Stimulated activated CD4-positive, alpha-beta T cell treated with anti-CD3 and anti-CD28 coated beads, Interleukin-1b, Interleukin-23, amount 100 ng/mL, for 24 hours (primary cell): ENCODE measurements around the gene AZGP1.
"Not testable (repeated sequence)": the region's sequence is repeated elsewhere in the genome, so short reads cannot be mapped to it uniquely, and the experiment has no call there.

Experiments
- DNase-seq, 4 experiments: peaks; one replicate each; pipeline ENCODE4 v3.0.0-alpha.2; 2020; ENCODE audit warnings: low read depth in 4 of 4, low spot score in 1 of 4

The AZGP1 gene

GRCh38 chr7:99997545-99998137 lies 21.8 kb upstream of the AZGP1 start:
- peak; percentile 25 to 40 (median 30) for DNase-seq

DNA sequence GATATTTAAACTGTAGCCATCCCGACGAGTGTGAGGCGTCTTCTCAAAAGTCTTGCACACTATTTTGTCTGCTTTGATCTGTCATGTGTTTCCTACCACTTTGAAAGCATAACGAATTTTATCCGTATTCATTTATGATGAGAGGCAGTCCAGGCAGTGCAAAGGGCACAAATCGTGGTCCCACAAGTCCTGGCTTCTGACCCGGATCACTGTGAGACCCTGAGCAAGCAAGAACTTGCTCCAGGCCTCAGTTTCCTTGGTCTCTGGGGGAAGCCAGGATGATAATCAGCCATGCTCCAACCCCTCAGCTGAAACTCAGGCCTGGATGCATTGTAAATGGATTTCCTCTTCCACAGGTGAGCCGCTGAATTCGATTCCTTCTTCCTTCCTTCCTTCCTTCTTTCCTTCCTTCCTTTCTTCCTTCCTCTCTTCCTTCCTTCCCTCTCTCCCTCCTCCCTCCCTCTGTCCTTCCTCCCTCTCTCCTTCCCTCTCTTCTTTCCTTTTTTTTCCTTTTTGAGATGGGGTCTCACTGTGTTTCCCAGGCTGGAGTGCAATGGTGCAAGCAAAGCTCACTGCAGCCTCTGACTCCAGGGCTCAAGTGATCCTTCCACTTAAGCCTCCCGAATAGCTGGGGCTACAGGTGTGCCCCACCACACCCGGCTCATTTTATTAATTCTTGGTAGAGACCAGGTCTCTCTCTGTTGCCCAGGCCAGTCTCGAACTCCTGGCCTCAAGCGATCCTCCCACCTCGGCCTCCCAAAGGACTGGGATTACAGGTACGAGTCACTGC lies 21.1 kb upstream of the AZGP1 start:
- DNase-seq: no peak

DNA sequence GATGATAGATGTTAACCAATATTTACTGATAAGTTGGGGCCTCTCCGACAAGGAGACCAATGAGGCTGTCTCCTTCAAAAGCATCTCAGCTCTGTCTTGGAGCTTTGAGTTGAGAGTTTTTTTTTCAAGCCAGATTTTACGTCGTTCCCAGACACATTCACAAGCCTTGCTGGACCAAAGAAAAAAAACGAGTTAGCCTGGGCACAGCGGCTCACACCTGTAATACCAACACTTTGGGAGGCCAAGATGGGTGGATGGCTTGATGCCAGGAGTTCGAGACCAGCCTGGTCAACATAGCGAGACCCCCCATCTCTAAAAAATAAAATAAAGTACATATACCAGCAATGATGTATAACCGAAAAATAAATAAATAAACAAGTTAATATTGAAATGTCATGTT lies 19.0 kb upstream of the AZGP1 start:
- no peak for DNase-seq

DNA sequence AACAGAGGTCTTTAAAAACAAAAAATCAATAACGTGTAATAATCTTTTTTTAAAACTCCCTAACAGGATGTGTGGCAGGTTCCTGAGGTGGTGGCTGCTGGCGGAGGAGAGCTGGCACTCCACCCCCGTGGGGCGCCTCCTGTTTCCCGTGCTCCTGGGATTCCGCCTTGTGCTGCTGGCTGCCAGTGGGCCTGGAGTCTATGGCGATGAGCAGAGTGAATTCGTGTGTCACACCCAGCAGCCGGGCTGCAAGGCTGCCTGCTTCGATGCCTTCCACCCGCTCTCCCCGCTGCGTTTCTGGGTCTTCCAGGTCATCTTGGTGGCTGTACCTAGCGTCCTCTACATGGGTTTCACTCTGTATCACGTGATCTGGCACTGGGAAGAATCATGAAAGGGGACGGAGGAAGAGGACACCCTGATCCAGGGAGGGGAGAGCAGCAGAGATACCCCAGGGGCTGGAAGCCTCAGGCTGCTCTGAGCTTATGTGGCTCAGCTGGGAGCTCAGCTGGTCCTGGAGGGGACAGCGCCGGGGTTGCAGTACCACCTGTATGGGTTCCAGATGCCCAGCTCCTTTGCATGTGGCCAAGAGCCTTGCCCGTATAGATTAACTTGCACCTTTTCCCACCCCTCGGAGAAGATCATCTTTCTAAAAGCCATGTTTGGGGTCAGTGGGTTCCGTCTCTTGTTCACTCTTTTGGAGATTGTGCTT lies 16.7 kb upstream of the AZGP1 start:
- DNase-seq: no peak

- DNase-seq: not testable (repeated sequence)
Observed at GRCh38 chr7:99991543-99991942, 15.7 kb upstream of the AZGP1 start.

GRCh38 chr7:99990460-99990852 lies 14.6 kb upstream of the AZGP1 start:
- DNase-seq: no peak

DNA sequence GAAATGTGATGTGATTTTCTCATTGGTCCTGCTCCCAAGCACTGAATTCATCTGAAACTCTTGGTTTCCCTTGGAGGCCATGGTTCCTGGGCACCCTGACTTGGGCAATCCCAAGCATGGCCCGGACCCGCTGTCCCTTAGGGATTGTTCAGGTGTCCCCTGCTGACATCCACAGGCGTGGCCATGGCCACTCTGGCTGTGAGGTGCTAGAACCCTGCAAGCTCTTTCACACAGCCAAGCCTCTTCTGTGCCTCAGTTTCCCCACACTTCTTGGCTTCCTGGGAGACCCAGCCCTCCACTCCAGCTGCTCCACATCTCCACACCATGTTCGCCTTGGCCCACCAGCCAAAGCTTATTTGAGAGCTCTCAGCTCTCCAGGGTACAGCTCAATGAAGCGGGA lies 12.0 kb upstream of the AZGP1 start:
- DNase-seq: no peak

GRCh38 chr7:99987306-99987705 lies 11.5 kb upstream of the AZGP1 start:
- not testable (repeated sequence) for DNase-seq

GRCh38 chr7:99984593-99984992 lies 8.8 kb upstream of the AZGP1 start:
- no peak for DNase-seq

DNA sequence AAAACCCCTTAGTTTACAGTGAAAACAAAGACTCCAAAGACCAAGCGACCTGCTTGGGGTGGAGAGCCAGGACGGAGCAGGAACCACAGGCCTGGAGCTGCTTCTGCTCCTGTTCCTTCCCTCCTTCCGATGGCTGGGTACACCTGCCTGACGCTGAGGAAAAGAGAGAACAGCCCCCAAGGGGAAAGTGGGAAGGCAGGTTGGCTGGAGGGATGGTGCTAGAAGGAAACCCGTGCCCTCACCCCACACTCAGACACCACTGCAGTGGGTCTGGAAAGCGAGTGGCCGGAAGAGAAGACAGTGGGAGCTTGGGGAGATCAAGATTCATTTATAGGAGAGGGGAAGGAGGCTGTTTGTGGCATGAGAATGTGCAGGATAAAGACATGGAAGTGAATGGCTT lies 5.2 kb upstream of the AZGP1 start:
- DNase-seq: not testable (repeated sequence)

DNA sequence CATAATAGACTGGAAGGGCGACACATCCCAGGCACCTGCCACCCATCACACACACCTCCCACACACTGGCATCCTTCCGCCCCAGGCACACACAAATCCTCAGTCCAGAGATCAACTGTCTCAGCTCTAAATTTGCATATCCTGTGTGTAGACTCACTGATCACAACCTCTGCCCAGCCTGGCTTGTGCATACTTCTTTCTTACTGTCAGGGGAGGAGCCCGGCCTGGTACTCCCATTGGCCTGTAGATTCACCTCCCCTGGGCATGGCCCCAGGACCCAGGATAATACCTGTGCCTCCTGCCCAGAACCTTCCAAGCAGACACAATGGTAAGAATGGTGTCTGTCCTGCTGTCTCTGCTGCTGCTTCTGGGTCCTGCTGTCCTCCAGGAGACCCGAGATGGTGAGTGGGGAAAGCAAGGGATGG lies 4.6 kb upstream of the AZGP1 start:
- not testable (repeated sequence) for DNase-seq

GRCh38 chr7:99979814-99980225 lies 4.0 kb upstream of the AZGP1 start:
- DNase-seq: peak in 3 of 4 experiments; percentile 40 to 48 (median 48)

GRCh38 chr7:99976626-99977025 lies 795 bp upstream of the AZGP1 start:
- no peak for DNase-seq

DNA sequence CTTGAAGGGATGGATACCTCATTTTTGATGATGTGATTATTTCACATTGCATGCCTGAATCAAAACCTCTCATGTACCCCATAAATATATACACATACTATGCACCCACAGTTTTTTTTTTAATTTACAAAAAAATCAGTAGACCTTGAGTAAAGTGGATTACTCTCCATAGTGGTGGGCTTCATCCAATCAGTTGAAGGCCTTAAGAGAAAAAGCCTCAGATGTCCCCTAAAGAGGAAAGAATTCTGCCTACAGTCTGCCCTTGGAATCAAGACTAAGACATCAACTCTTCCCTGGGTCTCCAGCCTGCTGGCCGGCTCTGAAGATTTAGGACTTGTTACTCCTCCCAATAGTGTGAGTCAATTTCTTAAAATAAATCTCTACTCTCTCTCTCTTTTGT lies 1.1 kb downstream of the AZGP1 start:
- DNase-seq: no peak

DNA sequence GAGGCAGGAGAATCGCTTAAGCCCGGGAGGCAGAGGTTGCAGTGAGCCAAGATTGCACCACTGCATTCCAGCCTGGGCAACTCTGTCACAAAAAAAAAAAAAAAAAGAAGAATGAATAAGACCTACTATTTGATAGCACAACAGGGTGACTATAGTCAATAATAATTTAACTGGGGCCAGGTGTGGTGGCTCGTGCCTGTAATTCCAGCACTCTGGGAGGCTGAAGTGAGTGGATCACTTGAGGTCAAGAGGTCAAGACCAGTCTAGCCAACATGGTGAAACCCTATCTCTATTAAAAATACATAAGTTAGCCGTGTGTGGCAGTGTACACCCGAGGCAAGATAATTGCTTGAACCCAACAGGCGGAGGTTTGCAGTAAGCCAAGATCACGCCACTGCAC lies 2.0 kb downstream of the AZGP1 start:
- DNase-seq: not testable (repeated sequence)

DNA sequence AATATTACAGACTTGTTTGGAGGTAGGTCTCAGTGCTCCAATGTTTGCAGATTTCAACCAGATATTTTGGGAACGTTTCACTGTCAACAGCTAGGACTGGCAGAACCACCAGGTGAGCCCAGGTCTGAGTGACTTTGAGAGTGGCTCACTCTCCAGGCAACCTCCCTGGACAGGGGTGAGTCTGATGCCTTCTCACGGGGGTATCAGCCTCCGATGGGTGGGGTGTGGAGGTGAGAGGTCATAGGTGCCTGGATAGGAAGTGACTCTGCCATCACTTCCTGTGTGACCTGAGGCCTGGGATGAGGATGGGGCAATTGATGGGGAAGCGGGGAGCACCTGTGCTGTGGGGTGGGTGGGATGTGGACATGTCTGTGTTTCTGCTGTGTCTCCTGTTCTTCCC lies 4.6 kb downstream of the AZGP1 start:
- DNase-seq: no peak

DNA sequence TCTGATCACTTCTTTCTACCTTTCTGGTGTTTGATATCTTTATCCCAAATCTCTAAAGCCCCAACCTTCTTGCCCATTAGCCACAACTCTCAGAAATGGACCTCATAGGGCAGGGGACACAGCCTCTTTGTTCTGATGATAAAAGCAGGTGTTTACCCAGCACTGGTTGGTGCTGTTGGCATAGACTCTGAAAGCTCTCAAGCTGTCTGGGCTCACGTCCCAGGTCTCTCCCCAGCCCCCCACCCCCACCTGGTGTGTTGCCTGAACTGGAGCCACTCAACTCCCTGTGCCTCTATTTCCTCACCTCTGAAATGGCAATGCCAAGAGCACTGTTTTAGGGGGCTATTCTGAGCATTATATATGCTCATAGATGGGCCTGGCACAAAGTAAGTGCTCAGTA lies 6.0 kb downstream of the AZGP1 start:
- not testable (repeated sequence) for DNase-seq

DNA sequence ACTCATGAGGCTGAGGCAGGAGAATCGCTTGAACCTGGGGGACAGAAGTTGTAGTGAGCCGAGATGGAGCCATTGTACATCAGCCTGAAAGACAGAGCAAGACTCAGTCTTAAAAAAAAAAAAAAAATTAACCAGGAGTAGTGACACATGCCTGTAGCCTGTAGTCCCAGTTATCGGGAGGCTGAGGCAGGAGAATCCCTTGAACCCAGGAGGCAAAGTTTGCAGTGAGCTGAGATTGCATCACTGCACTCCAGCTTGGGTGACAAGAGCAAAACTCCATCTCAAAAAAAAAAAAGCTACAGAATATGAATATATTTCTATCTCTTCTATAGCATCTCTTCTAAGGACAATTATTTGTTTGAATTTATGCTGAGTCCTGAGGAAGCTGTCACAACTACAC lies 6.5 kb downstream of the AZGP1 start:
- no peak for DNase-seq

GRCh38 chr7:99958564-99959227 lies 17.1 kb downstream of the AZGP1 start:
- DNase-seq: no peak

GRCh38 chr7:99955247-99955646 lies 20.6 kb downstream of the AZGP1 start:
- DNase-seq: no peak

GRCh38 chr7:99954643-99955042 lies 21.2 kb downstream of the AZGP1 start:
- not testable (repeated sequence) for DNase-seq

- DNase-seq: no peak
Observed at GRCh38 chr7:99953649-99954048, 22.2 kb downstream of the AZGP1 start.
